ENCODE data around the gene CA6. TPM values are rescaled to one million over a fixed set of nuclear protein-coding genes. Genes with fewer than 3 reads are reported as not detected.

CA6 gene
- total and polyA plus RNA-seq, 2 donors (not counting 1 experiment from before 2014, with no cell fraction given), result not detected

GRCh38 chr1:8969937-8970336 is 24.3 kb downstream of the CA6 start:
- POLR2A ChIA-PET, result interaction anchor here (0.6 to 0.7 kb wide), 3 partner anchors 19 to 517 kb away, joined by 5 to 11 read pairs (median 9); no protein-coding TSS in a partner anchor
- no peak for TF ChIP-seq CTCF (IDR thresholded peaks at IDR 0.05)
- no peak for TF ChIP-seq EZH2 (IDR thresholded peaks at IDR 0.05; ENCODE audit: borderline replicate concordance, insufficient read depth, low read depth, low read length, poor library complexity, severe bottlenecking)
- Histone ChIP-seq H4K20me1 (ENCODE audit: control insufficient read depth, insufficient read depth, low read length, poor library complexity, severe bottlenecking) (no peaks in the 10 kb centered on the region), H3K9ac (ENCODE audit: low read length) (no peak overlapping the region), H3K27me3 (replicated peaks in 1 of 4; ENCODE audit: control extremely low read depth in 1 of 4, control insufficient read depth in 3 of 4, insufficient read depth in 4 of 4, low read length in 3 of 4) (no peaks in the 10 kb centered on the region), H3K4me2 (replicated peaks; ENCODE audit: low read depth, low read length, poor library complexity, severe bottlenecking) (no peak overlapping the region), H3K9me3 (ENCODE audit: control extremely low read depth in 1 of 3, control insufficient read depth in 2 of 3, insufficient read depth in 1 of 3, low read length in 2 of 3) (no peaks in the 10 kb centered on the region), H2AFZ (ENCODE audit: insufficient read depth, low read depth, low read length, poor library complexity, severe bottlenecking) (no peak overlapping the region), H3K4me3 (ENCODE audit: control extremely low read depth in 1 of 5, extremely low read depth in 1 of 5, insufficient read depth in 1 of 5, low read depth in 2 of 5, low read length in 4 of 5) (no peak overlapping the region), H3K27ac (ENCODE audit: low read length in 2 of 2) (no peak overlapping the region), H3K4me1 (ENCODE audit: control insufficient read depth in 2 of 2, insufficient read depth in 2 of 2, low read length in 2 of 2) (peaks cover 7 to 11% of the 10 kb centered on the region in 2 donors), H3K36me3 (replicated peaks in 1 of 2; ENCODE audit: control extremely low read depth in 1 of 2, control insufficient read depth in 1 of 2, extremely low read depth in 1 of 2, insufficient read depth in 2 of 2, low read length in 1 of 2) (no peaks in the 10 kb centered on the region), H3K79me2 (ENCODE audit: control insufficient read depth, insufficient read depth, low read length) (no peaks in the 10 kb centered on the region)
- Mint-ChIP-seq H3K27ac (no peak overlapping the region), H3K4me1 (peaks cover 12% of the 10 kb centered on the region), H3K27me3 (peaks cover 9% of the 10 kb centered on the region), H3K9me3 (ENCODE audit: insufficient read depth) (no peaks in the 10 kb centered on the region), H3K4me3 (no peak overlapping the region)
- intact Hi-C loops (cut with micrococcal nuclease), result no loop called here
- 96% methylated on average over 5 of the region's 7 CpGs for WGBS (ENCODE audit: insufficient coverage)
- ATAC-seq (ENCODE audit: low read depth) (no peak), DNase-seq (no peak)
- CTCF ChIA-PET, result interaction anchor here (0.9 kb wide), 1 partner anchor 619 kb away, joined by 3 read pairs; no protein-coding TSS in a partner anchor

- 15% methylated on average over 8 of the region's 9 CpGs for WGBS (ENCODE audit: insufficient coverage)
- Mint-ChIP-seq H3K27ac (peak overlapping the region; percentile 5), H3K27me3 (peaks cover 13% of the 10 kb centered on the region), H3K4me1 (peaks cover 12% of the 10 kb centered on the region), H3K4me3 (peak overlapping the region; percentile 75), H3K9me3 (ENCODE audit: insufficient read depth) (no peaks in the 10 kb centered on the region)
- Histone ChIP-seq H3K27me3 (replicated peaks in 1 of 4; ENCODE audit: control extremely low read depth in 1 of 4, control insufficient read depth in 3 of 4, insufficient read depth in 4 of 4, low read length in 3 of 4) (no peaks in the 10 kb centered on the region), H3K4me2 (replicated peaks; ENCODE audit: low read depth, low read length, poor library complexity, severe bottlenecking) (peak overlapping the region; percentile 60), H2AFZ (ENCODE audit: insufficient read depth, low read depth, low read length, poor library complexity, severe bottlenecking) (peak overlapping the region; percentile 73), H3K27ac (ENCODE audit: low read length in 2 of 2) (peak overlapping the region in 1 of 2 donors; percentile 13), H3K4me3 (ENCODE audit: control extremely low read depth in 1 of 5, extremely low read depth in 1 of 5, insufficient read depth in 1 of 5, low read depth in 2 of 5, low read length in 4 of 5) (no peak overlapping the region), H3K4me1 (ENCODE audit: control insufficient read depth in 2 of 2, insufficient read depth in 2 of 2, low read length in 2 of 2) (peaks cover 7 to 11% of the 10 kb centered on the region in 2 donors), H3K9me3 (ENCODE audit: control extremely low read depth in 1 of 3, control insufficient read depth in 2 of 3, insufficient read depth in 1 of 3, low read length in 2 of 3) (no peaks in the 10 kb centered on the region), H3K9ac (ENCODE audit: low read length) (peak overlapping the region; percentile 29), H3K36me3 (replicated peaks in 1 of 2; ENCODE audit: control extremely low read depth in 1 of 2, control insufficient read depth in 1 of 2, extremely low read depth in 1 of 2, insufficient read depth in 2 of 2, low read length in 1 of 2) (no peaks in the 10 kb centered on the region), H4K20me1 (ENCODE audit: control insufficient read depth, insufficient read depth, low read length, poor library complexity, severe bottlenecking) (no peaks in the 10 kb centered on the region), H3K79me2 (ENCODE audit: control insufficient read depth, insufficient read depth, low read length) (no peaks in the 10 kb centered on the region)
- POLR2A ChIA-PET, result no interaction called here
- intact Hi-C loops (cut with micrococcal nuclease), result no loop called here
- CTCF ChIA-PET, result interaction anchor here (0.6 to 1.2 kb wide), 4 partner anchors 41 to 620 kb away, joined by 3 to 5 read pairs (median 4); no protein-coding TSS in a partner anchor
- ATAC-seq (ENCODE audit: low read depth) (peak; percentile 28), DNase-seq (peak; percentile 42)
- TF ChIP-seq CTCF (IDR thresholded peaks at IDR 0.05), result no peak
- TF ChIP-seq EZH2 (IDR thresholded peaks at IDR 0.05; ENCODE audit: borderline replicate concordance, insufficient read depth, low read depth, low read length, poor library complexity, severe bottlenecking), result no peak
These were observed 25.2 kb downstream of the CA6 start for GRCh38 chr1:8970870-8971337.
